ENCODE measurements around the gene BPNT1.
A peak's percentile ranks its signal among the peaks of the same experiment; 100 is the strongest.
"Not testable (repeated sequence)": the region's sequence is repeated elsewhere in the genome, so short reads cannot be mapped to it uniquely, and the experiment has no call there.

Gene BPNT1

DNA sequence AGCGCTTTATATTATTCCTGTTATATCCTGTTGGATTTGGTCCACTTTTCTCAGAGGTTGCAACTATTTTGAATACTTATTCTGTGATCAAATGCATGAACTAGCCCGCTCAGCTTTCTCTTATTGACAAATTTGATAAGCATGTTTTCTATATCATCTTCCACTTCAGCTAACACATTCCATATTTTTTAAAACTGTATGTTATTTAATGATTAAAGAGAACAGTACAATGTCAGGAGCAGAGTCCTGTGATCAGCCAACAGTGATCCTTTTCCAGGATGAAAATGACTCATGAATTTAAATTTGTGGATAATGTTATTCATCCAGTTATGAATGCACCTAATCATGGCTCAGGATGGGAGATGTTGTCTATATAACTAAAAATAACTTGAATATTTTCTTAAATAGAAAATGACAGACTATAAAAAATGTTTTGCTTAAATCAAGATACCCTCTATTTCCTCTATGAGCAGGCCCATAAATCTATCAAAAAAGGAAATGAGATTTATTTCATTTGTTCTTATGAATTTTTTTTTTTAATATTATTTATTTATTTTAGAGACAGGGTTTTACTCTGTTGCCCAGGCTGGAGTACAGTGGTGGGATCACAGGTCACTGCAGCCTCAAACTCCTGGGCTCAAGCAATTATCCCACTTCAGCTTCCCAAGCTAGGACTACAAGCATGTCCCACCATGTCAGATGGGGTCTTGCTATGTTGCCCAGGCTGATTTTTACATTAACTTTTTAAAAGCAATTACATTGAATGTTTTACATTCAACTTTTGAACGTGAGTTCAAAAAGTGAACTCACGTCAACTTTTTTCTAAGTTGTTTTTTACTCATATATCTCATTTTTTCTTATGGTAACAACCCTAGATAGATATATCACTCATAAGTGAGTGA is 12.5 kb downstream of the BPNT1 start:
- no peak for DNase-seq

GRCh38 chr1:220067269-220068204 is 22.1 kb downstream of the BPNT1 start:
- no peak for DNase-seq

DNA sequence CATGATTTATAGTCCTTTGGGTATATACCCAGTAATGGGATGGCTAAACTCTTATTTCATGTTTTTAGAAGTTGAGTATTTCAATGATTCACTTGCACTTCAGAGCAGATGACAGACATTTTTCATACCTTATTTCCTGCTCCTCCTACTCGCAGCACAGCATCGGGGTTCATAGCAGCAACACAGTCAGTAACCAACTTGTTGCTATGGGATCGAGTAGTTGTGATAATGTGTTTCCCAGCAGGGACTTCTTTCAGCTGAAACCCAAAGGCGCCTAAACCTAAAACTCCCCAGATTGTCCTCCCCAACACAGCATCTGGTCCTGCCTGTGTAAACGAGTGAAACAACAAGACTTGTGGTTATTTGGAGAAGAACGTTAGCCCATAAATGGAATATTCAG is 27.0 kb downstream of the BPNT1 start:
- no peak for DNase-seq

- DNase-seq = no peak
Observed at GRCh38 chr1:220060876-220061275, 28.7 kb downstream of the BPNT1 start.

- DNase-seq = no peak
Observed at GRCh38 chr1:220056374-220056773, 33.2 kb downstream of the BPNT1 start.

- DNase-seq = peak; percentile 99
Observed at GRCh38 chr1:220046052-220046930, 43.3 kb downstream of the BPNT1 start, which contains the start of gene EPRS1. Gene EPRS1, minus strand, starts transcription at chr1:220046505. Its CDS starts 117 bp downstream, at chr1:220046388.

DNA sequence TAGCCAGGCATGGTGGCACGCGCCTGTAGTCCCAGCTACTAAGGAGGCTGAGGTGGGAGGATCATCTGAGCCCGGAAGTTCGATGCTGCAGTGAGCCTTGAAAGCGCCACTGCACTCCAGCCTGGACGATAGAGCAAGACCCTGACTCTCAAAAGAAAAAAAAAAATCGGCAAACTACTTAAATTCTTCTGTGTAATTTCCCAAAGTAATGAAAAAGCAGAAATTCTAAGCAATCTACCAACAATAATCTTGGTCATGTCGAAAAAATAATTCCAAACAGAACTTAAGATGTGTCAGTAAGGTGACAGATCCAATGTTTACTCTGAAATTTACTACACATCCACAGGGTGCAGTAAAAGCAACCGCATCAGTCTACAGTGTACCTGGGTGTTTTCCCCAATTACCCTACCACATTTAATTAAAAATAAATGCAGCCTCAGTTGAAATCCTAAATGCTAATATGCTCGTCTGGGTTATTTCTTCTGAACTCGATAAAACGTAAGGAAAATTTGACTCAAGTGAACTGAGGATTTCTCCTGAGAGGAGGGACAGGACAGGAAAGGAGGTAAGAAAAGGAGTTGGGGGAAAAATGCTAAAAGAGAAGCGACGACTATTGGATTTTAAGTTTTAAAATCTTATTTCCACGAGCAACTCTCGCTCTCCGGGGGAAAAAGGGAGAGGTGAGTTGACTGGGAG is 44.1 kb downstream of the BPNT1 start:
- DNase-seq = no peak

GRCh38 chr1:220044678-220045355 is 44.8 kb downstream of the BPNT1 start:
- DNase-seq = no peak

DNA sequence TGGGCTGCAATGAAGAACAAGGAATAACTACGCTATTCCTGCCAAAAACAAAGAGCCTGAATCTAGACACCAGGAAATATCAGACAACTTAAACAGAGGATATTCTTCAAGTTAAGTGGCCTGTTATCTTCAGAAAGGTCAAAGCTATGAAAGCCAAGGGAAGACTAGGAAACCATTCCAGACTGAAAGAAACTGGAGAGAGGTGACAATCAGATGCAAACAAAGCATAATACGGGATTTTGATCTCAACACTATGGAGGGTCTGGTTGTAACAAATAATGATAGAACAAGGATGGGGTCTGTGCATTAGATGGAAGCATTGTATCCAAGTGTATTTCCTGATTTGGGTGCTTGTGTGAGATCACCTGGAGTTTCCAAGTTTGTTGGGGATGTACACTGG is 45.9 kb downstream of the BPNT1 start:
- DNase-seq = no peak

GRCh38 chr1:220040028-220040596 is 49.5 kb downstream of the BPNT1 start:
- DNase-seq = no peak

DNA sequence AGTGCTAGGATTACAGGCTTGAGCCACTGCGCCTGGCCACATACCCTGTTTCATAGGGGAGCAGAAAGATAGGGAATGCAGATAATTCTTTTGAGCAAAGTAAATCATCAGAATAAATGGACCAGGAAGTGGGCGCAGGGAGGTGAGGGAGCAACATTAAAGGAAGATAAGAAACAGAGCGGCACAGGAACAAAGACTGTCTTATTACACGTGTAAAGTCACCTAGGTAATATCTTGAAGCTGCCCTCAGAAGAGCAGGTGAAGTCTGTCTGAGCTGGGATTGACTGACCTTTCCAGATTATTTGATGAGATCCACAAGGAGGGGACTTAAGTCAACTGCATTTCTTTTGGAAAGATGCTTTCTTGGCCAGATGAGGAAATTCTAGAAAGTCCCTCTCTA is 50.9 kb downstream of the BPNT1 start:
- no peak for DNase-seq

DNA sequence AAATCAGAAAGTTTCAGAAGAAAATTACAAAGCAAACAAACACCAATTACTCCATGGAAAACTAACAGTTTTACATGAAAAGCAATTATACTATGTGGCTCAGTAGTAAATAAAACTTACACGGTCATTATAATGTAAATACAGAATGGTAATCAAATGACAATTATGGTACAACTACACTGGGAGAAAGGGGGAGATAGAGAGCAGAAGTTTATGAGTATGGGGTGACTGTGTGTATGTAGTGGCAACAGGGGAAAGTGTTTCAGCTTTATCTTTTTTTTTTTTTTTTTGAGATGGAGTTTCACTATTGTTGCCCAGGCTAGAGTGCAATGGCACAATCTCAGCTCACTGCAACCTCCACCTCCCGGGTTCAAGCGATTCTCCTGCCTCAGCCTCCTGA is 51.8 kb downstream of the BPNT1 start:
- not testable (repeated sequence) for DNase-seq

- no peak for DNase-seq
Observed at GRCh38 chr1:220032911-220033310, 56.7 kb downstream of the BPNT1 start.

GRCh38 chr1:220031287-220031686 is 58.3 kb downstream of the BPNT1 start:
- DNase-seq = no peak

- no peak for DNase-seq
Observed at GRCh38 chr1:220028346-220028895, 61.2 kb downstream of the BPNT1 start.

GRCh38 chr1:220019071-220019470 is 70.5 kb downstream of the BPNT1 start:
- no peak for DNase-seq

DNA sequence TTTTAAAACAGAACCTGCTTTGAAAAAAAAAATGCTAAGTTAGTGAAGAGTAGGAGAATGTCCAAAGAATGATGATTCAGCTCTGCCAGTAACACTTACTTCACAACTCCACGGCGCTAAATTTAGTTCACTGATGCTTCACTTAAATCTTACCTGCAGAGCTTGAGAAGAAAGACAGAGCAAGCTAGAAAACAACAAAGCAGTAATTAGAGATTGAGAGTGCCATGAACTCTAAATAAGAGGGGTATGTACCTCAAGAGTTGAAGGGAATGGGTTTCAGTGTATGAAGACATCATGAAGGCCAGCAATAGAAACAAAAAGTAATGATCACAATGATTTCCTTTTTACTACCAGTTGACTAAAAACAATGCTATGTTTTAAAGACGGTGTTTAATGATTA is 76.1 kb downstream of the BPNT1 start:
- no peak for DNase-seq

DNA sequence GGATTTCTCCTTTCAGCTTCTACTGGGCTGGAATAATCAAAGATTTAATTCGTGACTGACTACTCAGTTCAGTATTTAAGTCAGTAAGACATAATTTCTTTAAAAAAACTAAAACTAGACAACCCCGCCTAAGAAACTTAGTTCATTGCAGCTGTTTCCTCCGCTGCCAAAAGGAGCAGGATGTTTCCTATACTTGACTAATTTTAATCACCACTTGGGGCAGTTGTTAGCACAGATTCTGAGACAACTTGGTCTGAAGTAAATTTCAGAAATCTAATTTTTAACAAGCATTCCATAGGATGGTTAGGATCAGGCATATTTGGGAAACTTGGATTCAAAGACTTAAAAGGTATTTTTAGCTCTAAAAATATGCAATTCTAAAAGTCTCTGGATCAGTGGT is 77.3 kb downstream of the BPNT1 start:
- DNase-seq = no peak

DNA sequence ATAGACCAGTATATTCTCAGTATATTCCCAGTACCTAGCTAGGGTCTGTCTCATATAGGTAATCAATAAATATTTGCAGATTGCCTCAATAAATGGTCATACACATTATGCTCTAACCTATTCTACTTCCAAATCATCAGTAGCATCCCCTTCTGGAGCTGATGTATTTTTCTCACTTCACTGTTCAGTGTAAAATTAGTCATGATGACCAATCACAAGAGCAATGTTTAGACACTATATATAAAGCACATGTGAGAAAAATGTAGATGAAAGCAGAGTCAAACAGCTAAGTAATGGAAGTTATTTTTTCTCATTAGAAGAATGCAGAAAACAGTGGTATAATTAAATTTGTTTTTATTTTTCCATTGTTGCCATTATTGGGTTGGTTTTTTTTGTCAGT is 78.0 kb downstream of the BPNT1 start:
- no peak for DNase-seq

Data from NCI-H1436 (cell line).